Measurements from ENCODE around the gene TMEM74B.

The TMEM74B gene

DNA sequence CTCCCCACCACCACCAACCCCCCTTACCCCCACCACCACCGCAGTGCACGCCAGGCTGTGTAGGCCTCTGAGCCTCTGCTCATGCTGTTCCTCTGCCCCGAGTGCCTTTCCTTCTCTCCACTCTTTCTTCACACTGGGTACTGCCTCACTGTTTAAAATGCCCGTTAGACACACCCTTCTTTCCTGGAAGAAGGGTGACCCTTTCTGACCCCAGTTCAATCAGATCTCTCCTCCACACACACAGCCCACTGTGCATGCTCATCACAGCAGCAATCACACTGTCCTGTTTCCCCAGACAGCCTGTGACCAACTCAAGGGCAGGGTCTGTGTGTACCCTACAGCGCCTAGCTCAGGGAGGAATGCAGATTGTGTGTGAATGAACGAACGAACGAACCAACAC is 10.0 kb downstream of the TMEM74B start:
- Histone ChIP-seq H3K27ac (ENCODE audit: low read depth, low read length) (no peak overlapping the region), H3K4me2 (ENCODE audit: low read length) (no peak overlapping the region), H3K4me3 (ENCODE audit: low read length) (no peak overlapping the region), H3K27me3 (ENCODE audit: insufficient read depth, low read length, poor library complexity) (no peaks in the 10 kb centered on the region), H3K56ac (ENCODE audit: low read length) (no peak overlapping the region), H3K79me2 (ENCODE audit: control insufficient read depth, insufficient read depth, low read length) (no peaks in the 10 kb centered on the region), H3K36me3 (ENCODE audit: control insufficient read depth, insufficient read depth, low read length) (peaks cover 1% of the 10 kb centered on the region), H3K79me1 (ENCODE audit: low read length) (no peaks in the 10 kb centered on the region), H3K23ac (ENCODE audit: low read length) (no peak overlapping the region), H4K5ac (ENCODE audit: low read length) (no peak overlapping the region), H4K8ac (ENCODE audit: low read depth, low read length) (no peak overlapping the region), H2BK120ac (ENCODE audit: low read depth, low read length) (no peak overlapping the region), H3K4ac (ENCODE audit: low read depth, low read length) (no peak overlapping the region), H3K4me1 (ENCODE audit: control insufficient read depth, low read depth, low read length) (no peaks in the 10 kb centered on the region), H3K18ac (ENCODE audit: low read length) (no peak overlapping the region), H2BK5ac (ENCODE audit: low read length) (no peak overlapping the region), H2BK15ac (replicated peaks; ENCODE audit: low read depth) (no peak overlapping the region), H2AK5ac (ENCODE audit: low read length) (no peak overlapping the region), H3K9ac (ENCODE audit: low read length) (no peak overlapping the region)
- no peak for DNase-seq
- WGBS (ENCODE audit: extremely low coverage, insufficient coverage, low lambda C conversion rate), result no CpG with 5 or more reads among the region's 8 CpGs

DNA sequence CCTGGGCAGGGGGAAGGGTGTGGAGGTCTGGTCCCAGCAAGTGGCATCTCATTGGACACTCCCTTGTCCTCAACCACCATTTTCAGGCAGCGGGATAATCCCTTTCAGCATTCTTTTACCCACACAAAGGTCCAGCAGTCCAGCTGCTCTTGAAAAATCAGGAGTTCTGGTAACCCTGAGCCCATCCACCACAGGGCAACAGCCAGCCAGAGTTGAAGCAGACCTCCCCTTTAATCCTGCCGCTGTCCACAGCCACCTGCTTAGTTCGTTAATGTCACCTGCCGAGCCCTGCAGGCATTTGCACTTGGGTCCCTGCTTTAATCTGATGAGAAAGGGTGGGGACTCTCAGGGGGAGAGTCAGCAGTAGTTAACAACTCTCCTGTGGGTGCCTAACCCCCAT is 11.1 kb downstream of the TMEM74B start:
- Histone ChIP-seq H3K9ac (ENCODE audit: low read length) (no peak overlapping the region), H2BK5ac (ENCODE audit: low read length) (no peak overlapping the region), H3K27me3 (ENCODE audit: insufficient read depth, low read length, poor library complexity) (no peaks in the 10 kb centered on the region), H3K4me1 (ENCODE audit: control insufficient read depth, low read depth, low read length) (no peaks in the 10 kb centered on the region), H3K4me2 (ENCODE audit: low read length) (no peak overlapping the region), H3K79me2 (ENCODE audit: control insufficient read depth, insufficient read depth, low read length) (no peaks in the 10 kb centered on the region), H4K5ac (ENCODE audit: low read length) (no peak overlapping the region), H3K4me3 (ENCODE audit: low read length) (no peak overlapping the region), H2AK5ac (ENCODE audit: low read length) (no peak overlapping the region), H3K36me3 (ENCODE audit: control insufficient read depth, insufficient read depth, low read length) (peaks cover 1% of the 10 kb centered on the region), H3K18ac (ENCODE audit: low read length) (no peak overlapping the region), H3K4ac (ENCODE audit: low read depth, low read length) (no peak overlapping the region), H4K8ac (ENCODE audit: low read depth, low read length) (no peak overlapping the region), H2BK120ac (ENCODE audit: low read depth, low read length) (no peak overlapping the region), H3K23ac (ENCODE audit: low read length) (no peak overlapping the region), H3K56ac (ENCODE audit: low read length) (no peak overlapping the region), H3K27ac (ENCODE audit: low read depth, low read length) (no peak overlapping the region), H2BK15ac (replicated peaks; ENCODE audit: low read depth) (no peak overlapping the region), H3K79me1 (ENCODE audit: low read length) (no peaks in the 10 kb centered on the region)
- DNase-seq, result no peak
- no CpG with 5 or more reads among the region's 4 CpGs for WGBS (ENCODE audit: extremely low coverage, insufficient coverage, low lambda C conversion rate)

DNA sequence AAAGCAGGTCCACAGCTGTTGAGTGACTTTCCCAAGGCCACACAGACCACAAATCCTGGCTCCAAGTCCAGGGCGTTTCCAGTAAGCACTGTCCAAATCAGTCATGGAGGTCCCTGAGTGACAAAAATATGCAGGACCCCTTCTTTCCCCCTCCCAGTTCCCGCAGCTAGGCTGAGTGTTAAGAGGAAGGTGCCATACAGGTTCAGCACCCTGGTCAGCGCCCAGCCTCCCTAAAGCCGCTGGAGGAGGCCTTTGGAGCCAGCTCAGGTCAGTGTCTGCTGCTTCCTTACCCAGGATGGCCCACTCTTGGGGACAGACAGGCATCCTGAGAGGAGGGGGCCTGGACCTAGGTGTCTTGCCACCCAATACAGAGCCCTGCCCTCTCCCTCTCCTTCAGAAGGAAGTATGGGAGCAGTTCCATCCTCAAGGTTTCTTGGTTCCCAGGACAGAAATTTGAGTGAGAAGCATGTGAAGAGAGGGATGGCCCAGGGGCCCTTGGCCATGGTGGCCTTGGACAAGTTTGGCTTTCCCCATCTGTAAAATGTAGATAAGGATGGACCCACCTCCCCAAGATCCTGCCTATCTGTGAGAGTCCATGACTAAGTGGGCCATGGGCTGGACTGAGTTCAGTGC is 13.2 kb downstream of the TMEM74B start:
- Histone ChIP-seq H2BK120ac (ENCODE audit: low read depth, low read length) (no peak overlapping the region), H2BK15ac (replicated peaks; ENCODE audit: low read depth) (no peak overlapping the region), H3K9ac (ENCODE audit: low read length) (no peak overlapping the region), H3K18ac (ENCODE audit: low read length) (no peak overlapping the region), H3K79me1 (ENCODE audit: low read length) (no peaks in the 10 kb centered on the region), H4K5ac (ENCODE audit: low read length) (no peak overlapping the region), H3K27ac (ENCODE audit: low read depth, low read length) (no peak overlapping the region), H4K8ac (ENCODE audit: low read depth, low read length) (no peak overlapping the region), H3K27me3 (ENCODE audit: insufficient read depth, low read length, poor library complexity) (no peaks in the 10 kb centered on the region), H3K4me3 (ENCODE audit: low read length) (no peak overlapping the region), H3K79me2 (ENCODE audit: control insufficient read depth, insufficient read depth, low read length) (no peaks in the 10 kb centered on the region), H3K4me2 (ENCODE audit: low read length) (no peak overlapping the region), H3K56ac (ENCODE audit: low read length) (no peak overlapping the region), H2BK5ac (ENCODE audit: low read length) (no peak overlapping the region), H2AK5ac (ENCODE audit: low read length) (no peak overlapping the region), H3K36me3 (ENCODE audit: control insufficient read depth, insufficient read depth, low read length) (peaks cover 4% of the 10 kb centered on the region), H3K4ac (ENCODE audit: low read depth, low read length) (no peak overlapping the region), H3K4me1 (ENCODE audit: control insufficient read depth, low read depth, low read length) (no peaks in the 10 kb centered on the region), H3K23ac (ENCODE audit: low read length) (no peak overlapping the region)
- DNase-seq, result peak; percentile 74
- no CpG with 5 or more reads among the region's 4 CpGs for WGBS (ENCODE audit: extremely low coverage, insufficient coverage, low lambda C conversion rate)

DNA sequence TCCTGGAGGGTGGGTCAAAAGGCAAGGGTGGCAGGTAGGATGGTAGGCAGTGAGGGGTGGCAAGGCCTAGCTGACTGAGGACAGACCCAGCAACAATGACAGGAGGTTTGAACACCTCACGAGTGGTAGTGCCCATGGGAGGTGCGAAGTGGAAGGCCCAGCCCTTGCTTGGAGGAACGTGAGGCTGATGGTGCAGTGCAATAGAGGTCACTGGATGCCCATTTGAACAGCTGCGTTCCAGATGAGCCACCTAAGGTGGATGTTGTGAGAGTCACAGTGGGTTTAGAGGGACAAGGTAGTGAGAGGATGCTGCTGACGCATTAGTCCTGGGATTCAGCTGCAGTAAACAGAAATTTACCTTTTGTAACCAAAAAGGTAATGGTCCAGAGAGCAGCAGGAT is 15.6 kb downstream of the TMEM74B start:
- H3K79me2 ChIP-seq (ENCODE audit: control insufficient read depth, insufficient read depth, low read length), result no peaks in the 10 kb centered on the region
- H2BK120ac ChIP-seq (ENCODE audit: low read depth, low read length), result no peak overlapping the region
- no peaks in the 10 kb centered on the region for H3K4me1 ChIP-seq (ENCODE audit: control insufficient read depth, low read depth, low read length)
- H2BK5ac ChIP-seq (ENCODE audit: low read length), result no peak overlapping the region
- H3K9ac ChIP-seq (ENCODE audit: low read length), result no peak overlapping the region
- H2BK15ac ChIP-seq (replicated peaks; ENCODE audit: low read depth), result no peak overlapping the region
- no peak for DNase-seq
- no peaks in the 10 kb centered on the region for H3K27me3 ChIP-seq (ENCODE audit: insufficient read depth, low read length, poor library complexity)
- no peak overlapping the region for H4K8ac ChIP-seq (ENCODE audit: low read depth, low read length)
- H3K36me3 ChIP-seq (ENCODE audit: control insufficient read depth, insufficient read depth, low read length), result peaks cover 9% of the 10 kb centered on the region
- H3K27ac ChIP-seq (ENCODE audit: low read depth, low read length), result no peak overlapping the region
- no peaks in the 10 kb centered on the region for H3K79me1 ChIP-seq (ENCODE audit: low read length)
- WGBS (ENCODE audit: extremely low coverage, insufficient coverage, low lambda C conversion rate), result no CpG with 5 or more reads among the region's 5 CpGs
- no peak overlapping the region for H4K5ac ChIP-seq (ENCODE audit: low read length)
- no peak overlapping the region for H3K23ac ChIP-seq (ENCODE audit: low read length)
- no peak overlapping the region for H3K56ac ChIP-seq (ENCODE audit: low read length)
- H3K18ac ChIP-seq (ENCODE audit: low read length), result no peak overlapping the region
- H3K4me2 ChIP-seq (ENCODE audit: low read length), result no peak overlapping the region
- H3K4ac ChIP-seq (ENCODE audit: low read depth, low read length), result no peak overlapping the region
- no peak overlapping the region for H2AK5ac ChIP-seq (ENCODE audit: low read length)
- no peak overlapping the region for H3K4me3 ChIP-seq (ENCODE audit: low read length)

DNA sequence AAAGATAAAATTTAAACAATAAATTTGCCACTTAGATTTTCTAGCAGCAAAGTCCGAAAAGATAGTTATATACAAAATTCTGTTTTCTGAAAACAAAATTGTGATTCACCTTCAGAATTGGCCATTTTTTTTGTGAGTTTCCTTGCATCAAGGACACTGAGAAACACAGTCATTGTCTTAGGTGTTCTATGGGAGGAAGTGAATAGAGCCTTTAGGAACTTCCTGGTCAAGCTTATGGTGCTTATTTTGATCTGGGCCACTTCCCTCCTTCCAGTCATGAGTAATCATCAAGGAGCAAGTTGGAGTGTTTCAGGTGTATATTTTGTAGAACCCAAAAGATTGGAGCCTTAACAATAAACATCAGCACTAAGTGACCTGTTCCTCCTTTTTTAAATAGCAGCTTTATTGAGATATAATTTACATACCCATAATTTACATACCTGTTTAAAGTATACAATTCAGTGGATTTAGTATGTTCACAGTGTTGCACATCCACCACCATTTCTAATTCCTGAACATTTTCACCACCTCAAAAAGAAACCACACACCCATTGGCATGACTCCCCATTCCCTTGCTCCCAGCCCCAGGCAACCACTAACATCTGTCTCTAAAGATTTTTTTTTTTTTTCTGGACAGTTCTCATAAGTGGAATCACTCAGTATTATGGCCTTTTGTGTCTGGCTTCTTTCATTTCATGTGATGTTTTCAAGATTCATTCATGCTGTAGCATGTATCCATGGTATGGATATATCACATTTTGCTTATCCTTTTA is 17.6 kb downstream of the TMEM74B start:
- Histone ChIP-seq H4K8ac (ENCODE audit: low read depth, low read length) (no peak overlapping the region), H2BK120ac (ENCODE audit: low read depth, low read length) (no peak overlapping the region), H3K56ac (ENCODE audit: low read length) (no peak overlapping the region), H3K4ac (ENCODE audit: low read depth, low read length) (no peak overlapping the region), H3K9ac (ENCODE audit: low read length) (no peak overlapping the region), H3K36me3 (ENCODE audit: control insufficient read depth, insufficient read depth, low read length) (peaks cover 9% of the 10 kb centered on the region), H3K27me3 (ENCODE audit: insufficient read depth, low read length, poor library complexity) (no peaks in the 10 kb centered on the region), H2BK15ac (replicated peaks; ENCODE audit: low read depth) (no peak overlapping the region), H2AK5ac (ENCODE audit: low read length) (no peak overlapping the region), H3K4me2 (ENCODE audit: low read length) (no peak overlapping the region), H3K4me3 (ENCODE audit: low read length) (no peak overlapping the region), H3K18ac (ENCODE audit: low read length) (no peak overlapping the region), H3K23ac (ENCODE audit: low read length) (no peak overlapping the region), H2BK5ac (ENCODE audit: low read length) (no peak overlapping the region), H3K27ac (ENCODE audit: low read depth, low read length) (no peak overlapping the region), H3K79me2 (ENCODE audit: control insufficient read depth, insufficient read depth, low read length) (no peaks in the 10 kb centered on the region), H4K5ac (ENCODE audit: low read length) (no peak overlapping the region), H3K4me1 (ENCODE audit: control insufficient read depth, low read depth, low read length) (no peaks in the 10 kb centered on the region), H3K79me1 (ENCODE audit: low read length) (no peaks in the 10 kb centered on the region)
- no peak for DNase-seq
- WGBS (ENCODE audit: extremely low coverage, insufficient coverage, low lambda C conversion rate), result no CpG with 5 or more reads among the region's 1 CpG

All from mesendoderm (in vitro differentiated cells).